SW 1271 (cell line): ENCODE data around the gene CDX1.
A peak's percentile ranks its signal among the peaks of the same experiment; 100 is the strongest.

ENCODE experiments used
- DNase-seq, 2 experiments: peaks; one replicate each; lab custom pipeline; 2025; lab: John Stamatoyannopoulos, UW

The CDX1 gene

GRCh38 chr5:150166650-150167511 is at the start of gene CDX1:
CDX1 (plus strand) TSS chr5:150166778; CDS start chr5:150166877, 99 bp downstream.
- DNase-seq, result no peak

GRCh38 chr5:150117945-150118560 is 48.5 kb upstream of the CDX1 start:
- DNase-seq, result no peak

GRCh38 chr5:150118561-150119229 is 47.9 kb upstream of the CDX1 start:
- DNase-seq, result no peak

- no peak for DNase-seq
Measured at GRCh38 chr5:150119421-150120061, 47.0 kb upstream of the CDX1 start.

GRCh38 chr5:150120062-150120441 is 46.5 kb upstream of the CDX1 start:
- no peak for DNase-seq

GRCh38 chr5:150120617-150121447 is 45.7 kb upstream of the CDX1 start:
- DNase-seq, result no peak

GRCh38 chr5:150121448-150122157 is 45.0 kb upstream of the CDX1 start:
- no peak for DNase-seq

GRCh38 chr5:150122158-150122510 is 44.4 kb upstream of the CDX1 start:
- DNase-seq, result no peak

GRCh38 chr5:150122536-150123481 is 43.8 kb upstream of the CDX1 start:
- no peak for DNase-seq

GRCh38 chr5:150123542-150123941 is 43.0 kb upstream of the CDX1 start:
- DNase-seq, result no peak

- no peak for DNase-seq
Measured at GRCh38 chr5:150124111-150124557, 42.4 kb upstream of the CDX1 start.

- no peak for DNase-seq
Measured at GRCh38 chr5:150124596-150124995, 42.0 kb upstream of the CDX1 start.

- DNase-seq, result no peak
Measured at GRCh38 chr5:150125334-150125733, 41.2 kb upstream of the CDX1 start.

GRCh38 chr5:150126199-150126920 is 40.2 kb upstream of the CDX1 start:
- DNase-seq, result no peak

GRCh38 chr5:150126921-150127265 is 39.7 kb upstream of the CDX1 start:
- no peak for DNase-seq

- no peak for DNase-seq
Measured at GRCh38 chr5:150129454-150129812, 37.1 kb upstream of the CDX1 start.

GRCh38 chr5:150129813-150130492 is 36.6 kb upstream of the CDX1 start:
- DNase-seq, result peak in 1 of 2 experiments; percentile 47

GRCh38 chr5:150130493-150130922 is 36.1 kb upstream of the CDX1 start:
- no peak for DNase-seq

GRCh38 chr5:150131461-150131860 is 35.1 kb upstream of the CDX1 start:
- no peak for DNase-seq
